ENCODE measurements around the gene CHD1.

DNA sequence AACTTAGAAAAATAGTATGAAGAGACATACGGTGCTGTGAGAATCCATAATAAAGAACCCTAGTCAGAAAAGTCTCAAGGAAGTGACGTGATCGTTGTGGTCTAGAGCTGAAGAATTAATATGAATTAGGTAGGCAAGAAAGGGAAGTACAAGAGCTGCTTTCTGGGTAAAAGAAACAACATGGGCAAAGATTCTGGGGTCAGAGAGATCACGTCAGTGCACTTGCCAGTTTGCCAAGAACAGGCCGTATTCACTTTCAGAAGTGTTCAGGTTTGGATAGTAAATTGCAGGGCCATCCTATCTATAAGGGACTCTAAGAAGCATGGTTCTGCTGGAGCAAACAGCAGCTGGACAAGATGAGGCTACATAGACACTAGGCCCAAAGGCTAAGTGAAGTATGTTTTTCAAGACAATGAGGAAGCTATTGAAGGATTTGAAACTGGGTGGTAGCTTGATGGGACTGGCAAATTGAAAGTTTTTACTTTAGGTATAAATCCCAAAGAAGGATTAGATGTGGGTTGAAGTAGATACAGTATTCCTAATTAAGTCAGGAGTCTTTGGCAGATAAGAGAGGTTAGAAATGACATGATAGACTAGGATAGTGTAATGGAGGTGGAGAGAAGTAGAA, 4.8 kb upstream of the CHD1 start:
- TF ChIP-seq, protein P1, sequence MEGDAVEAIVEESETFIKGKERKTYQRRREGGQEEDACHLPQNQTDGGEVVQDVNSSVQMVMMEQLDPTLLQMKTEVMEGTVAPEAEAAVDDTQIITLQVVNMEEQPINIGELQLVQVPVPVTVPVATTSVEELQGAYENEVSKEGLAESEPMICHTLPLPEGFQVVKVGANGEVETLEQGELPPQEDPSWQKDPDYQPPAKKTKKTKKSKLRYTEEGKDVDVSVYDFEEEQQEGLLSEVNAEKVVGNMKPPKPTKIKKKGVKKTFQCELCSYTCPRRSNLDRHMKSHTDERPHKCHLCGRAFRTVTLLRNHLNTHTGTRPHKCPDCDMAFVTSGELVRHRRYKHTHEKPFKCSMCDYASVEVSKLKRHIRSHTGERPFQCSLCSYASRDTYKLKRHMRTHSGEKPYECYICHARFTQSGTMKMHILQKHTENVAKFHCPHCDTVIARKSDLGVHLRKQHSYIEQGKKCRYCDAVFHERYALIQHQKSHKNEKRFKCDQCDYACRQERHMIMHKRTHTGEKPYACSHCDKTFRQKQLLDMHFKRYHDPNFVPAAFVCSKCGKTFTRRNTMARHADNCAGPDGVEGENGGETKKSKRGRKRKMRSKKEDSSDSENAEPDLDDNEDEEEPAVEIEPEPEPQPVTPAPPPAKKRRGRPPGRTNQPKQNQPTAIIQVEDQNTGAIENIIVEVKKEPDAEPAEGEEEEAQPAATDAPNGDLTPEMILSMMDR (conservative IDR thresholded peaks at IDR 0.05) = no peak
- TF ChIP-seq ZFX (IDR thresholded peaks at IDR 0.05) = no peak

Measured in C4-2B (cell line).